Liver (tissue), 3 donors: ENCODE results near the gene OR10A3.

Experiments
- EGR1 ChIP-seq, 2 donors: IDR thresholded peaks; 2 replicates each; pipeline ENCODE4 v1.6.1; 2016 to 2018; ENCODE audit warnings: antibody characterized with exemption in 2 of 2, low read depth in 2 of 2
- FOXA1 ChIP-seq: IDR thresholded peaks from 2 replicates; pipeline ENCODE4 v1.6.1; 2016; ENCODE audit warnings: antibody characterized with exemption
- HNF4A ChIP-seq, 2 donors: conservative IDR thresholded peaks; 2 replicates each; pipeline ENCODE4 v1.6.1; 2016; ENCODE audit warnings: antibody characterized with exemption in 2 of 2, mild to moderate bottlenecking in 2 of 2
- MAX ChIP-seq: IDR thresholded peaks from 2 replicates; pipeline ENCODE4 v1.6.1; 2016; ENCODE audit warnings: antibody characterized with exemption
- RAD21 ChIP-seq, 2 donors: IDR thresholded peaks; 2 replicates each; pipeline ENCODE4 v1.6.1; 2016; ENCODE audit warnings: antibody characterized with exemption in 2 of 2, mild to moderate bottlenecking in 2 of 2
- REST ChIP-seq: IDR thresholded peaks from 2 replicates; pipeline ENCODE4 v1.6.1; 2016; ENCODE audit warnings: antibody characterized with exemption, mild to moderate bottlenecking
- SP1 ChIP-seq: IDR thresholded peaks from 2 replicates; pipeline ENCODE4 v1.6.1; 2018; ENCODE audit warnings: antibody characterized with exemption, mild to moderate bottlenecking
- TAF1 ChIP-seq: conservative IDR thresholded peaks from 2 replicates; pipeline ENCODE4 v1.6.1; 2016; ENCODE audit warnings: antibody characterized with exemption, mild to moderate bottlenecking
- YY1 ChIP-seq: IDR thresholded peaks from 2 replicates; pipeline ENCODE4 v1.6.1; 2016; ENCODE audit warnings: antibody characterized with exemption, mild to moderate bottlenecking
- ZBTB33 ChIP-seq: IDR thresholded peaks from 2 replicates; pipeline ENCODE4 v1.6.1; 2016; ENCODE audit warnings: antibody characterized with exemption
- TF ChIP-seq, protein P1 (sequence below): fragments of 150-350 bp; IDR thresholded peaks from 2 replicates; pipeline ENCODE4 v1.5.1; 2017; ENCODE audit warnings: improper control_type of control experiment, low read depth, low read length; ENCODE audit not compliant: missing input control
- donor health status: healthy.
- donor health status: healthy.

- no peak for TF ChIP-seq REST
- TF ChIP-seq RAD21 (IDR thresholded peaks at IDR 0.05): no peak
- TF ChIP-seq, protein P1, sequence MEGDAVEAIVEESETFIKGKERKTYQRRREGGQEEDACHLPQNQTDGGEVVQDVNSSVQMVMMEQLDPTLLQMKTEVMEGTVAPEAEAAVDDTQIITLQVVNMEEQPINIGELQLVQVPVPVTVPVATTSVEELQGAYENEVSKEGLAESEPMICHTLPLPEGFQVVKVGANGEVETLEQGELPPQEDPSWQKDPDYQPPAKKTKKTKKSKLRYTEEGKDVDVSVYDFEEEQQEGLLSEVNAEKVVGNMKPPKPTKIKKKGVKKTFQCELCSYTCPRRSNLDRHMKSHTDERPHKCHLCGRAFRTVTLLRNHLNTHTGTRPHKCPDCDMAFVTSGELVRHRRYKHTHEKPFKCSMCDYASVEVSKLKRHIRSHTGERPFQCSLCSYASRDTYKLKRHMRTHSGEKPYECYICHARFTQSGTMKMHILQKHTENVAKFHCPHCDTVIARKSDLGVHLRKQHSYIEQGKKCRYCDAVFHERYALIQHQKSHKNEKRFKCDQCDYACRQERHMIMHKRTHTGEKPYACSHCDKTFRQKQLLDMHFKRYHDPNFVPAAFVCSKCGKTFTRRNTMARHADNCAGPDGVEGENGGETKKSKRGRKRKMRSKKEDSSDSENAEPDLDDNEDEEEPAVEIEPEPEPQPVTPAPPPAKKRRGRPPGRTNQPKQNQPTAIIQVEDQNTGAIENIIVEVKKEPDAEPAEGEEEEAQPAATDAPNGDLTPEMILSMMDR: no peak
- TF ChIP-seq FOXA1: no peak
- no peak for TF ChIP-seq YY1
- no peak for TF ChIP-seq HNF4A (conservative IDR thresholded peaks at IDR 0.05)
- TF ChIP-seq MAX: no peak
- TF ChIP-seq ZBTB33: no peak
- TF ChIP-seq SP1: no peak
- no peak for TF ChIP-seq EGR1 (IDR thresholded peaks at IDR 0.05; ENCODE audit: low read depth in 2 of 2)
- TF ChIP-seq TAF1: no peak
Measured at GRCh38 chr11:7899418-7899817, 42.1 kb downstream of the OR10A3 start.
